Left ventricle myocardium inferior (tissue), 1 donor: ENCODE measurements around the gene APAF1. TPM values are rescaled to one million over a fixed set of nuclear protein-coding genes. Genes with fewer than 3 reads are reported as not detected.

ENCODE experiments used
- DNase-seq: peaks from one replicate; pipeline ENCODE4 v3.0.0-alpha.2; 2020
- H3K27ac ChIP-seq: fragments of 200-600 bp; replicated peaks from 2 replicates; pipeline ENCODE4 v1.8.0; 2021
- H3K27me3 ChIP-seq: fragments of 200-600 bp; 2 replicates; pipeline ENCODE4 v1.8.0; 2021; ENCODE audit warnings: low read depth
- H3K36me3 ChIP-seq: fragments of 200-600 bp; 2 replicates; pipeline ENCODE4 v1.8.0; 2021
- H3K4me1 ChIP-seq: fragments of 200-600 bp; 2 replicates; pipeline ENCODE4 v1.8.0; 2021
- H3K4me3 ChIP-seq: fragments of 200-600 bp; 2 replicates; pipeline ENCODE4 v1.8.0; 2021; ENCODE audit warnings: mild to moderate bottlenecking, moderate library complexity
- H3K9me3 ChIP-seq: fragments of 200-600 bp; replicated peaks from 2 replicates; pipeline ENCODE4 v1.8.0; 2021
- intact Hi-C: fragments of 100-400 bp; cut with micrococcal nuclease; formaldehyde crosslinking; loops from one replicate; pipeline ENCODE4 v1.11.0; 2022
- total RNA-seq: library from RNA; stranded (reverse); fragmentation: NEBNext Ultra II Directional; extraction: Animal tissue kit (Norgen Biotek cat#: 25700); gene quantifications from one replicate; pipeline ENCODE4 v1.2.1, GENCODE V29; 2021
- TF ChIP-seq, protein P1 (sequence below): fragments of 200-600 bp; IDR thresholded peaks from 2 replicates; pipeline ENCODE4 v1.8.0; 2021; ENCODE audit warnings: antibody characterized with exemption, mild to moderate bottlenecking, borderline replicate concordance
- donor health status: DM: no; HTN: yes; CAD: no; lungs with severe emphysema.

The APAF1 gene
- total RNA-seq, 1 donor from 2014 or later, result 5.0 TPM

DNA sequence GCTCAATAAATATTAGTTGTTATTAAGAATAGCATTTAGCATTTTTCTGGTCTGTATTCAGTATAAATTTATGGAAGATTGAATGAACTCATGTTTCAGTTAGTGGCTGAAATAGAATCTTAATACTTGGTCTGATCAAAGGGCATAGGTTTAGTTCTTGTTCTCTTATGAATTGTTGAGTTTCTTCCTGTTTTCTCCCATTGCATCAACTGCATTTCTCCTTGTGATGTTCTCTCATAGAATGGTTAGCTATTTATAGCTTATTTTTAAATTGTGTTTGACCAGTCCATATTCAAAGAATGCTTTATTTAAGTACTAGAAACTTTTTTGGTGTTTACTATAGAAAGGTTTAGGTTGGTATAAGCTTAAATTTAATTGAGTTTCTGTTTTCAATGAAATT, 29.8 kb downstream of the APAF1 start:
- Histone ChIP-seq H3K9me3 (no peaks in the 10 kb centered on the region), H3K4me1 (peaks cover 5% of the 10 kb centered on the region), H3K27me3 (no peaks in the 10 kb centered on the region), H3K27ac (no peak overlapping the region), H3K36me3 (peaks cover 64% of the 10 kb centered on the region), H3K4me3 (no peak overlapping the region)
- DNase-seq, result no peak
- TF ChIP-seq, protein P1, sequence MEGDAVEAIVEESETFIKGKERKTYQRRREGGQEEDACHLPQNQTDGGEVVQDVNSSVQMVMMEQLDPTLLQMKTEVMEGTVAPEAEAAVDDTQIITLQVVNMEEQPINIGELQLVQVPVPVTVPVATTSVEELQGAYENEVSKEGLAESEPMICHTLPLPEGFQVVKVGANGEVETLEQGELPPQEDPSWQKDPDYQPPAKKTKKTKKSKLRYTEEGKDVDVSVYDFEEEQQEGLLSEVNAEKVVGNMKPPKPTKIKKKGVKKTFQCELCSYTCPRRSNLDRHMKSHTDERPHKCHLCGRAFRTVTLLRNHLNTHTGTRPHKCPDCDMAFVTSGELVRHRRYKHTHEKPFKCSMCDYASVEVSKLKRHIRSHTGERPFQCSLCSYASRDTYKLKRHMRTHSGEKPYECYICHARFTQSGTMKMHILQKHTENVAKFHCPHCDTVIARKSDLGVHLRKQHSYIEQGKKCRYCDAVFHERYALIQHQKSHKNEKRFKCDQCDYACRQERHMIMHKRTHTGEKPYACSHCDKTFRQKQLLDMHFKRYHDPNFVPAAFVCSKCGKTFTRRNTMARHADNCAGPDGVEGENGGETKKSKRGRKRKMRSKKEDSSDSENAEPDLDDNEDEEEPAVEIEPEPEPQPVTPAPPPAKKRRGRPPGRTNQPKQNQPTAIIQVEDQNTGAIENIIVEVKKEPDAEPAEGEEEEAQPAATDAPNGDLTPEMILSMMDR, result no peak
- intact Hi-C loops, result no loop called here

DNA sequence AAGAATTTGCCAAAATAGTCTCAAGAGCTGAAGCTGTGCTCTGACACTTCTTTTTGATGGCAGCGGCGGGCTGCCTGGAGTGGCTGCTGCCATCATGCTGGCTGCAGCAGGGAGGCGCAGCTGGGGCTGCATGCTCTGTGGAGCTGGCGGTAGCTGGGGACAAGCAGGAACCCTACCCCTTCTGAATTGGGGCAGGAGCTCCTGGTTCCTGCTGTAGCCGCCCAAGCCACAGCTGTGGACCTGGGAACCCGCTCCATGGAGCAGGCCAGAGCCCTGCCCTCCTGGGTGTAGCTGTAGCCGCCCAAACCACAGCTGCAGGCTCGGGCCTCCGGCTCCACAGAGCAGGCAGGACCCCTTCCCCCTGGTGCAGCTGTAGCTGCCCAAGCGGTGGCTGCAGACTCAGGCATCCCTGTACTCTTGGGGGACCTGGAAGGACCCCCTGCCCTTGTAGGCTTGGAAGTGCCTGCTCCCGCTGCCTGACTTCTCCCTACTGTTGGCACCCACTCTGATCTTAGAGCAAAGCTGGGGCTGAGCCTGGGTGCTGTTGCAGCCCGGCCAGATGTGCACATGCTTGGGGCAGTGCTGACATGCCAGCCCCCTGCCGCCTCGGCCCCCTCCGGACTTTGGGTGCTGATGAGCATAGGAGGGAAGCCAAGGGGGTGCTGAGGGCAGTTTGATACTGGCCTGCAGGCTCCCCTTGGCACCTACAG, 33.3 kb downstream of the APAF1 start:
- Histone ChIP-seq H3K4me1 (no peaks in the 10 kb centered on the region), H3K36me3 (peaks cover 74% of the 10 kb centered on the region), H3K27me3 (no peaks in the 10 kb centered on the region)

DNA sequence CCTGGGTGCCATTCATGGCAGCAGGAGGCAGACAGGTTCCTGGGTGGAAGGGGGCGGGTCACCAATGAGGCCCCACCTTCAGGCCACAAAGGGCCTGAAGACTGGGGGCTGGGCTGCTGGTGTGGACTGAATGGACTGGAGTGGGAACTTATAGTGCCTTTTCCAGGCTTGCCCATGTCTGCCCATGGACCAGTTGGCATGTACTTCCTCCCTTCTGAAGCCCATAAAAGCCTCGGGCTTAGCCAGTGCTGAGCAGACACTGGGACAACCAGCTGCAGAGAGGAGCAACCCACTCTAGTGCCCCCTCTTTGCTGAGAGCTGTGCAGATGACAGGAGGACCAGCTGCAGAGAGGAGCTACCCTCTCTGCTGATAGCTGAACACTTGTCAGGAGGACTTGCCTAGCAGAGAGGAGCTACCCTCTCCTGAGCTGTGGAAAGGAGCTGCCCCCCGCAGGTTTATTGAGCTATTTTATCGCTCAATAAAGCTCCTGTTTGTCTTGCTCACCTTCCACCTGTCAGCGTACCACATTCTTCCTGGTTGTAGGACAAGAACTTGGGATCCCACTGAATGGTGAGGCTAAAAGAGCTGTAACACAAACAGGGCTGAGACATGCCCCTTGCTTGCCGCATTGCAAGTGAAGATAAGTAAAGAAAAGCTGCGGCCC, 34.0 kb downstream of the APAF1 start:
- no peak for DNase-seq
- Histone ChIP-seq H3K27me3 (no peaks in the 10 kb centered on the region), H3K36me3 (peaks cover 77% of the 10 kb centered on the region), H3K9me3 (no peaks in the 10 kb centered on the region), H3K4me3 (no peak overlapping the region), H3K4me1 (no peaks in the 10 kb centered on the region), H3K27ac (no peak overlapping the region)
- intact Hi-C loops, result no loop called here
- TF ChIP-seq, protein P1, result no peak

More for the DNA sequence above, 33.3 kb downstream of the APAF1 start:
- TF ChIP-seq, protein P1, result no peak
- DNase-seq, result no peak
- Histone ChIP-seq H3K4me3 (no peak overlapping the region), H3K27ac (no peak overlapping the region), H3K9me3 (no peaks in the 10 kb centered on the region)
- intact Hi-C loops, result no loop called here

DNA sequence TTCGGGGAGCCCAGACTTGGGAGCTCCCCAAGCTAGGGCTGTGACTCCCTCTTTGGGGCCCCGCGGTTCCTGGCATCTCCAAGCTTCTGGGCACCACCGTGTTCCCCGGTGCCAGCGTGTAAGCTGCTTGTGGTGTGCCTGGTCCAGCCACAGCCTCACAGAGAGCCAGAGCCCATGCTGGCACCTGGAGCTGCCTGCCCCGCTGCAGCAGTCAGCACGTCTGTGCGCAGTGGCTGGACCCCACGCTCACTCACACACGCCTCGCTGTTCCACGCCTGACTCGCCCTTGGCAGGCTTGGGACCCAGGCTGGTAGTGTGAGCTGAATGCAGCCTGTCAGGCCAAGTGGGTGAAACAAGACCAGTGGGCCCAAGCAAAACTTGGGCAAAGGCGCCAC, 34.5 kb downstream of the APAF1 start:
- DNase-seq, result no peak
- intact Hi-C loops, result no loop called here
- no peak overlapping the region for H3K4me3 ChIP-seq
- no peak overlapping the region for H3K27ac ChIP-seq
- TF ChIP-seq, protein P1, result no peak
- no peaks in the 10 kb centered on the region for H3K9me3 ChIP-seq
- peaks cover 82% of the 10 kb centered on the region for H3K36me3 ChIP-seq
- H3K27me3 ChIP-seq, result no peaks in the 10 kb centered on the region
- H3K4me1 ChIP-seq, result no peaks in the 10 kb centered on the region

DNA sequence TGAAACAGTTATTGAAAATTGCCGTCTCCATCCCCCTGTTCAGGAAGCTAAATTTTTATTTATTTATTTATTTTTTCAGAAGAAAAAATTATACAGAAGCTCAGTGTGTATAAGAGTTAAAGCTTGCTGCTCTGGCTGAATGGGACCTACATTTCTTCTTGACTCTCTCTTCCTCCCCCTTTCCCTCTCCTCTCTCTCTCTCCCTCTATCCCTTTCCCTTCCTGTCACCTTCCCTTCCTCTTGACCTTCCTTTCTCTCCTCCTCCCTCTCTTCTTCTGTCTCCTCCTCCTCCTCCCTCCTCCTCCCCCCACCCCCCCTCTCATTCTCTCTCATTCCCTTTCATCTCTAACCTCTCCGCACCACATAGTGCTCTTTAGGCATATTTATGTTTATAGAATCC, 39.1 kb downstream of the APAF1 start:
- DNase-seq, result no peak
- peaks cover 92% of the 10 kb centered on the region for H3K36me3 ChIP-seq

More for the DNA sequence above, 39.1 kb downstream of the APAF1 start:
- no peak overlapping the region for H3K4me3 ChIP-seq
- no peaks in the 10 kb centered on the region for H3K9me3 ChIP-seq
- no peak overlapping the region for H3K27ac ChIP-seq
- no peaks in the 10 kb centered on the region for H3K27me3 ChIP-seq
- intact Hi-C loops, result no loop called here
- H3K4me1 ChIP-seq, result no peaks in the 10 kb centered on the region
- TF ChIP-seq, protein P1, result no peak
